PC-9 (cell line): ENCODE results near the gene PES1. TPM values are rescaled to one million over a fixed set of nuclear protein-coding genes. Genes with fewer than 3 reads are reported as not detected.
"Not testable (repeated sequence)": the region's sequence is repeated elsewhere in the genome, so short reads cannot be mapped to it uniquely, and the experiment has no call there.

Source experiments
- BruUV-seq: library from RNA; stranded (reverse); fragments of 400-500 nt; replicated peaks from 2 replicates; lab custom pipeline; 2021; lab: Mats Ljungman, UMichigan
- CTCF ChIA-PET: fragments of 300-600 bp; sonication (Branson Sonifier 250); formaldehyde crosslinking; loops from one replicate; lab custom pipeline; 2022; ENCODE audit warnings: antibody characterized with exemption; lab: Charles Lee
- POLR2A ChIA-PET: fragments of 300-600 bp; sonication (Branson Sonifier 250); formaldehyde crosslinking; loops from one replicate; lab custom pipeline; 2022; ENCODE audit warnings: antibody characterized with exemption; ENCODE audit not compliant: unreplicated experiment; lab: Charles Lee
- DNase-seq, 2 experiments: peaks; one replicate each; pipeline versions ENCODE4 v3.0.0 to v3.0.0-alpha.2; 2015 to 2022; ENCODE audit warnings: mixed read lengths in 1 of 2
- H2AFZ ChIP-seq: fragments of 200-600 bp; sonication (generic); 2 replicates; pipeline ENCODE4 v1.8.1; 2017; ENCODE audit warnings: antibody characterized with exemption
- H3F3A ChIP-seq: fragments of 200-600 bp; sonication (generic); 2 replicates; pipeline ENCODE4 v1.8.1; 2017; ENCODE audit warnings: antibody characterized with exemption, mild to moderate bottlenecking, low read depth; ENCODE audit not compliant: insufficient read depth
- H3K27ac ChIP-seq: fragments of 200-600 bp; sonication (generic); 2 replicates; pipeline ENCODE4 v1.6.1; 2016; ENCODE audit warnings: mixed run types
- H3K27me3 ChIP-seq: fragments of 200-600 bp; sonication (generic); 2 replicates; pipeline ENCODE4 v1.6.1; 2016; ENCODE audit warnings: low read depth, mixed run types; ENCODE audit not compliant: insufficient read depth
- H3K36me3 ChIP-seq: fragments of 200-600 bp; sonication (generic); 2 replicates; pipeline ENCODE4 v1.6.1; 2016; ENCODE audit warnings: low read depth, mixed run types
- H3K4me1 ChIP-seq: fragments of 200-600 bp; sonication (generic); replicated peaks from 2 replicates; pipeline ENCODE4 v1.6.1; 2016; ENCODE audit warnings: mixed run types; ENCODE audit not compliant: insufficient read depth
- H3K4me2 ChIP-seq: fragments of 200-600 bp; sonication (generic); 2 replicates; pipeline ENCODE4 v1.6.1; 2017; ENCODE audit warnings: mixed run types
- H3K4me3 ChIP-seq: fragments of 200-600 bp; sonication (generic); 2 replicates; pipeline ENCODE4 v1.6.1; 2016; ENCODE audit warnings: mixed run types
- H3K79me2 ChIP-seq: fragments of 200-600 bp; sonication (generic); 2 replicates; pipeline ENCODE4 v1.6.1; 2017; ENCODE audit warnings: low read depth, mixed run types
- H3K9me2 ChIP-seq: fragments of 200-600 bp; sonication (generic); 2 replicates; pipeline ENCODE4 v1.8.1; 2017; ENCODE audit warnings: mild to moderate bottlenecking; ENCODE audit not compliant: insufficient read depth
- H3K9me3 ChIP-seq: fragments of 200-600 bp; sonication (generic); 2 replicates; pipeline ENCODE4 v1.8.1; 2016; ENCODE audit warnings: low read depth; ENCODE audit not compliant: insufficient read depth
- H4K20me1 ChIP-seq: fragments of 200-600 bp; sonication (generic); 2 replicates; pipeline ENCODE4 v1.8.1; 2017; ENCODE audit not compliant: insufficient read depth
- CTCF ChIP-seq: fragments of 200-600 bp; sonication (generic); conservative IDR thresholded peaks from 2 replicates; pipeline ENCODE4 v1.6.1; 2017; ENCODE audit warnings: mixed run types, antibody characterized with exemption, mild to moderate bottlenecking, moderate library complexity
- EZH2 ChIP-seq: fragments of 200-600 bp; sonication (generic); IDR thresholded peaks from 2 replicates; pipeline ENCODE4 v1.8.0; 2017; ENCODE audit warnings: antibody characterized with exemption, low read depth
- intact Hi-C: fragments of 100-400 bp; cut with micrococcal nuclease; formaldehyde crosslinking; loops from one replicate; pipeline ENCODE4 v1.10.0; 2022; ENCODE audit not compliant: unreplicated experiment
- total RNA-seq: library from RNA; stranded (reverse); gene quantifications from 2 replicates; pipeline ENCODE4 v1.2.3, GENCODE V29; 2021

PES1 gene
- total RNA-seq, 1 experiment from 2014 or later: 94.3 TPM

- no peak overlapping the region for H3K4me2 ChIP-seq
- no peak for DNase-seq
- ChIA-PET POLR2A (no interaction called here), CTCF (no interaction called here)
- no peaks in the 10 kb centered on the region for H3K27me3 ChIP-seq
- no peaks in the 10 kb centered on the region for H4K20me1 ChIP-seq
- TF ChIP-seq CTCF (no peak), EZH2 (no peak)
- H2AFZ ChIP-seq: no peak overlapping the region
- H3F3A ChIP-seq: peaks cover 3% of the 10 kb centered on the region; the same call in 1 of the 2 replicates
- intact Hi-C loops: no loop called here
- H3K9me2 ChIP-seq: no peaks in the 10 kb centered on the region
- H3K9me3 ChIP-seq: no peaks in the 10 kb centered on the region
- H3K4me1 ChIP-seq: peaks cover 5% of the 10 kb centered on the region
- no TSS peak for BruUV-seq
- H3K36me3 ChIP-seq: no peaks in the 10 kb centered on the region
- no peak overlapping the region for H3K4me3 ChIP-seq
- no peak overlapping the region for H3K27ac ChIP-seq
- no peaks in the 10 kb centered on the region for H3K79me2 ChIP-seq
Measured at GRCh38 chr22:30598986-30599385, 7.3 kb upstream of the PES1 start.

DNA sequence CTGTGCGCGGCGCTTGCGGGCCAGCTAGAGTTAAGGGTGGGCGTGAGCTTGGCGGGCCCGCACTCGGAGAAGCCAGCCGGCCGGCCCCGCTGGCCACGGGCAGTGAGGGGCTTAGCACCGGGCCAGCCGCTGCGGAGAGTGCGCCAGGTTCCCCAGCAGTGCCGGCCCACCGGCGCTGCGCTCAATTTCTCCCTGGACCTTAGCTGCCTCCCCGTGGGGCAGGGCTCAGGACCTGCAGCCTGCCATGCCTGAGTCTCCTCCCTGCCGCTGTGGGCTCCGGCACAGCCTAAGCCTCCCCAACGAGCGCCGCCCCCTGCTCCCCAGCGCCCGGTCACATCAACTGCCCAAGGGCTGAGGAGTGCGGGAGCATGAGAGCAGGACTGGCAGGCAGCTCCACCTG lies 5.2 kb upstream of the PES1 start:
- Histone ChIP-seq H3K9me3 (no peaks in the 10 kb centered on the region), H3K27ac (no peak overlapping the region), H3F3A (peaks cover 7% of the 10 kb centered on the region; the same call in 1 of the 2 replicates), H4K20me1 (no peaks in the 10 kb centered on the region), H3K9me2 (no peaks in the 10 kb centered on the region), H2AFZ (no peak overlapping the region), H3K4me1 (no peaks in the 10 kb centered on the region), H3K36me3 (no peaks in the 10 kb centered on the region), H3K4me3 (no peak overlapping the region), H3K4me2 (no peak overlapping the region), H3K27me3 (no peaks in the 10 kb centered on the region), H3K79me2 (no peaks in the 10 kb centered on the region)
- DNase-seq: no peak
- intact Hi-C loops: no loop called here
- BruUV-seq: no TSS peak
- ChIA-PET POLR2A (no interaction called here), CTCF (no interaction called here)
- TF ChIP-seq CTCF (no peak), EZH2 (no peak)

DNA sequence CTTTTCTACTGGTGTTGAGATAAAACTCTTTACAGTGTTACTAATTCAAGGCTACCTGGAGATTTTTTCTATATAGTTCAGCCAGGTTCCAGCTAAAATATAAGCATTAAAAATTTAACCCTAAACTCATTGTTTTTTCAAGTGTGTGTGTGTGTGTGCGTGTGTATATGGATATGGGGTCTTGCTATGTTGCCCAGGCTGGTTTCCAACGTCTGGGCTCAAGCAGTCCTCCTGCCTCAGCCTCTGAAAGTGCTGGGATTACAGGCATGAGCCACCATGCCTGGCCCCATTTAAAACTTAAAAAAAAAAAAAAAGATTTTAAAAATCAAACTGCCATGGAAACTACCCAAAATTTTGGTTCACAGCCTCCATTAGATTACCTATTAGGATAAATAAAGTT lies 4.5 kb upstream of the PES1 start:
- CTCF ChIA-PET: no interaction called here

GRCh38 chr22:30592360-30592713 lies 627 bp upstream of the PES1 start:
- H3K27ac ChIP-seq, H3K9me2 ChIP-seq, BruUV-seq, H3K9me3 ChIP-seq, intact Hi-C loops, H3K4me3 ChIP-seq, H2AFZ ChIP-seq, DNase-seq, H3K27me3 ChIP-seq: not testable (repeated sequence)
- peaks cover 31% of the 10 kb centered on the region for H3K79me2 ChIP-seq
- peaks cover 14% of the 10 kb centered on the region; the same call in 1 of the 2 replicates for H3F3A ChIP-seq
- H3K4me1 ChIP-seq: peaks cover 13% of the 10 kb centered on the region
- peaks cover 17% of the 10 kb centered on the region for H4K20me1 ChIP-seq
- ChIA-PET CTCF (interaction anchor here (0.7 to 1.0 kb wide), 3 partner anchors 10 to 306 kb away, joined by 3 to 8 read pairs (median 5); no protein-coding TSS in a partner anchor), POLR2A (interaction anchor here (0.6 to 1.0 kb wide), 2 partner anchors 168 to 281 kb away, joined by 3 to 6 read pairs; no protein-coding TSS in a partner anchor)
- H3K4me2 ChIP-seq: peak overlapping the region; percentile 96
- H3K36me3 ChIP-seq: peaks cover 21% of the 10 kb centered on the region

More for the DNA sequence above, 4.5 kb upstream of the PES1 start:
- Histone ChIP-seq H3K79me2 (peaks cover 5% of the 10 kb centered on the region), H2AFZ (no peak overlapping the region), H3K9me2 (no peaks in the 10 kb centered on the region), H3K4me1 (no peaks in the 10 kb centered on the region), H3K4me3 (no peak overlapping the region), H3K27me3 (no peaks in the 10 kb centered on the region), H3K27ac (no peak overlapping the region), H4K20me1 (no peaks in the 10 kb centered on the region), H3K9me3 (no peaks in the 10 kb centered on the region), H3K36me3 (no peaks in the 10 kb centered on the region), H3F3A (peaks cover 7% of the 10 kb centered on the region; the same call in 1 of the 2 replicates), H3K4me2 (no peak overlapping the region)
- POLR2A ChIA-PET: no interaction called here
- intact Hi-C loops: no loop called here
- no peak for DNase-seq
- TF ChIP-seq CTCF: no peak
- no peak for TF ChIP-seq EZH2
- BruUV-seq: no TSS peak
